Osteocyte (in vitro differentiated cells): Measurements from ENCODE around the gene ZIC5. TPM values are rescaled to one million over a fixed set of nuclear protein-coding genes. Genes with fewer than 3 reads are reported as not detected.

ENCODE experiments used
- DNase-seq: peaks from one replicate; pipeline ENCODE4 v3.0.0; 2021; ENCODE audit warnings: mixed read lengths; ENCODE audit not compliant: unreplicated experiment; ENCODE audit errors: extremely low spot score
- H3K27ac Mint-ChIP-seq: one replicate; pipeline ENCODE4 v1.8.0; 2021; ENCODE audit warnings: mild to moderate bottlenecking, mixed read lengths; ENCODE audit not compliant: unreplicated experiment
- H3K27me3 Mint-ChIP-seq: one replicate; pipeline ENCODE4 v1.8.0; 2021; ENCODE audit warnings: mixed read lengths; ENCODE audit not compliant: unreplicated experiment
- H3K36me3 Mint-ChIP-seq: one replicate; pipeline ENCODE4 v1.8.0; 2021; ENCODE audit warnings: mixed read lengths; ENCODE audit not compliant: unreplicated experiment
- H3K4me1 Mint-ChIP-seq: one replicate; pipeline ENCODE4 v1.8.0; 2021; ENCODE audit warnings: mixed read lengths; ENCODE audit not compliant: unreplicated experiment
- H3K4me3 Mint-ChIP-seq: one replicate; pipeline ENCODE4 v1.8.0; 2021; ENCODE audit warnings: mild to moderate bottlenecking, moderate library complexity, mixed read lengths; ENCODE audit not compliant: unreplicated experiment
- H3K9me3 Mint-ChIP-seq: one replicate; pipeline ENCODE4 v1.8.0; 2021; ENCODE audit warnings: mixed read lengths; ENCODE audit not compliant: unreplicated experiment
- total RNA-seq: library from RNA; stranded (reverse); gene quantifications from 2 replicates; pipeline ENCODE4 v1.2.1, GENCODE V29; 2021
- TF ChIP-seq, protein P1 (sequence below): fragments of 200-600 bp; sonication (generic); IDR thresholded peaks from 2 replicates; pipeline ENCODE4 v1.5.0; 2021; ENCODE audit warnings: antibody characterized with exemption, mild to moderate bottlenecking, moderate library complexity

ZIC5 gene
- total RNA-seq, 1 donor from 2014 or later, result 8.8 TPM

DNA sequence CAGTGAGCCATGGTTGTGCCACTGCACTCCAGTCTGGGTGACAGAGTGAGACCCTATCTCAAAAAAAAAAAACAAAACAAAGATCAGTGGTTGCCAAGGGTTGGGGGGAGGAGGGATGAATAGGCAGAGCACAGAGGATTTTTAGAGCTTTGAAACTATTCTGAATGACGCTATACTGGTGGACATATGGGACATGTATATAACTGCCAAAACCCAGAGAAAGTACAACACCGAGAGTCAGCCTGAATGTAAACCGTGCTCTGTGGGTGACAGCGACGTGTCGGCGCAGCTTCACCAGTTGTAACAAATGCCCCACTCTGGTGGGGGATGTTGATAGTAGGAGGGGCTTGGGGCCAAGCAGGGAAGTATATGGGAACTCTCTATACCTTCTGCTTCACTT, 32.9 kb downstream of the ZIC5 start:
- H3K36me3 Mint-ChIP-seq, result no peaks in the 10 kb centered on the region
- no peaks in the 10 kb centered on the region for H3K9me3 Mint-ChIP-seq
- H3K4me3 Mint-ChIP-seq, result no peak overlapping the region
- no peak overlapping the region for H3K27ac Mint-ChIP-seq
- TF ChIP-seq, protein P1, sequence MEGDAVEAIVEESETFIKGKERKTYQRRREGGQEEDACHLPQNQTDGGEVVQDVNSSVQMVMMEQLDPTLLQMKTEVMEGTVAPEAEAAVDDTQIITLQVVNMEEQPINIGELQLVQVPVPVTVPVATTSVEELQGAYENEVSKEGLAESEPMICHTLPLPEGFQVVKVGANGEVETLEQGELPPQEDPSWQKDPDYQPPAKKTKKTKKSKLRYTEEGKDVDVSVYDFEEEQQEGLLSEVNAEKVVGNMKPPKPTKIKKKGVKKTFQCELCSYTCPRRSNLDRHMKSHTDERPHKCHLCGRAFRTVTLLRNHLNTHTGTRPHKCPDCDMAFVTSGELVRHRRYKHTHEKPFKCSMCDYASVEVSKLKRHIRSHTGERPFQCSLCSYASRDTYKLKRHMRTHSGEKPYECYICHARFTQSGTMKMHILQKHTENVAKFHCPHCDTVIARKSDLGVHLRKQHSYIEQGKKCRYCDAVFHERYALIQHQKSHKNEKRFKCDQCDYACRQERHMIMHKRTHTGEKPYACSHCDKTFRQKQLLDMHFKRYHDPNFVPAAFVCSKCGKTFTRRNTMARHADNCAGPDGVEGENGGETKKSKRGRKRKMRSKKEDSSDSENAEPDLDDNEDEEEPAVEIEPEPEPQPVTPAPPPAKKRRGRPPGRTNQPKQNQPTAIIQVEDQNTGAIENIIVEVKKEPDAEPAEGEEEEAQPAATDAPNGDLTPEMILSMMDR, result no peak
- peaks cover 2% of the 10 kb centered on the region for H3K4me1 Mint-ChIP-seq
- no peaks in the 10 kb centered on the region for H3K27me3 Mint-ChIP-seq
- DNase-seq, result no peak

DNA sequence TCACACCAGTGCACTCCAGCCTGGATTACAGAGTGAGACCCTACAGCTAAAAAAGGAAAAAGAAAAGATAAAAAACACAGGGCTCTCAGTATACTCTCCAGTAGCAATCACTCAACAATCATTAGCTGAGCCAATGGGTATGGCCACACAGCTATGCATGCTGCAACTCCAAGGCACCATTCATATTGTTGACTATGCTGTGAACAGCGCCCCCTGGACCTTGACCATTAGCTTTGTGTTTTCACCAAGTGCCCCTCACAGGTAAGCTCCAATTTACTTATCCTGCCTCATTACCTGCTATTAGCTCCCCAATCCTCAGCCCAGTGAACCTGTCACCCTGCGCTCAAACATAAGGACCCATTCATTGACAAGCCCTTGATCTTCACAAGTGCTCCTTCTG, 35.8 kb downstream of the ZIC5 start:
- H3K36me3 Mint-ChIP-seq, result no peaks in the 10 kb centered on the region

DNA sequence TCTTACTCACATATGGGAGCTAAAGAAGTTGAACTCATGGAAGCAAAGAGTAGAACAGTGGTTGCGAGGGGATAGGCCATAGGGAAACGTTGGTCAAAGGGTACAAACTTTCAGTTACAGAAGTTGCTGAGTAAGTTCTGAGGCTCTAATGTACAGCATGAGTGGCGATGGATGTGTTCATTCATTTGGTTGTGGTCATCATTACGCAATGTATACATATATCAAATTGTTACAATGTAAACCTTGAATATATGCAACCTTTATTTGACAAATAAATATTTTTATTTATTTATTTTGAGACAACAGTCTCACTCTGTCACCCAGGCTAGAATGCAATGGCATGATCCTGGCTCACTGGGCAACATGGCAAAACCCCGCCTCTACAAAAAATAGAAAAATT, 38.7 kb downstream of the ZIC5 start:
- TF ChIP-seq, protein P1, result no peak
- Mint-ChIP-seq H3K4me3 (no peak overlapping the region), H3K9me3 (no peaks in the 10 kb centered on the region), H3K27me3 (no peaks in the 10 kb centered on the region), H3K4me1 (peaks cover 2% of the 10 kb centered on the region), H3K27ac (no peak overlapping the region), H3K36me3 (no peaks in the 10 kb centered on the region)
- DNase-seq, result no peak

More for the DNA sequence above, 35.8 kb downstream of the ZIC5 start:
- Mint-ChIP-seq H3K27ac (no peak overlapping the region), H3K4me1 (peaks cover 2% of the 10 kb centered on the region), H3K4me3 (no peak overlapping the region), H3K9me3 (no peaks in the 10 kb centered on the region), H3K27me3 (no peaks in the 10 kb centered on the region)
- no peak for DNase-seq
- TF ChIP-seq, protein P1, result no peak

DNA sequence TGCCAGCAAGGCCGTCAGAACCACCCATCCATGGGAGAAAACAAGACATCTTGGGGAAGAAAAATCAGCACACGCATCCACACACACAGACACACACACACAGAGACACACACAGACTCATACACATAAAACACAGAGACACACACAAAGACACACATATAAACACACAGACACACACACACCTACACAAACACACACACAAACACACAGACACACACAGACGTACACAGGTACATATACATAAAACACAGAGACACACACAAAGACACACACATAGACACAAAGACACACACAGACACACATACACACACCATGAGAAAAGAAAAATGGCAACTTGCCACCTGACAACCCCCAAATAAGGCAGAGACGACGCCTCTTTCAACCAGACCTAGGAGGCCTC, 40.6 kb downstream of the ZIC5 start:
- Mint-ChIP-seq H3K27ac (no peak overlapping the region), H3K27me3 (no peaks in the 10 kb centered on the region), H3K4me3 (no peak overlapping the region), H3K36me3 (no peaks in the 10 kb centered on the region), H3K9me3 (no peaks in the 10 kb centered on the region), H3K4me1 (no peaks in the 10 kb centered on the region)
- no peak for DNase-seq
- TF ChIP-seq, protein P1, result no peak

DNA sequence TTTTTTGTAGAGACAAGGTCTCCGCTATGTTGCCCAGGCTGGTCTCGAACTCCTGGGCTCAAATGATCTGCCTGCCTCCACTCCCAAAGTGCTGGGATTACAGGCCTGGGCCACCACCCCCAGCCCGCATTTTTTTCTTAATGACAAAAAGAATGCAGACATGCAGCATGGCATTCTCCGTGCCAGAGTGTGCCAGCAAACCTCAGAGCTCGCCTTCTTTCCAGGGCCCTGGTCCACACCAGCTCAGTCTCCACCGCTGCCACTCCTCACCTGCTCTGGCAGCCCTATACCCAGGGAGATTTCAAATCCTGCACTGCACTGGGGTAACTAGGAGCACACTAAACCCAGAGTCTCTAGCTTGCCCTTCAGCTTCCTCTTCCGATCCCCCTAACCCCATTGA, 41.7 kb downstream of the ZIC5 start:
- no peak overlapping the region for H3K27ac Mint-ChIP-seq
- no peak overlapping the region for H3K4me3 Mint-ChIP-seq
- no peaks in the 10 kb centered on the region for H3K27me3 Mint-ChIP-seq
- H3K9me3 Mint-ChIP-seq, result no peaks in the 10 kb centered on the region
- TF ChIP-seq, protein P1, result no peak
- no peaks in the 10 kb centered on the region for H3K36me3 Mint-ChIP-seq
- no peaks in the 10 kb centered on the region for H3K4me1 Mint-ChIP-seq
- DNase-seq, result no peak
